ENCODE results near the gene PPP1R36. TPM values are rescaled to one million over a fixed set of nuclear protein-coding genes. Genes with fewer than 3 reads are reported as not detected.

Gene PPP1R36
- total RNA-seq, 2 donors from 2014 or later, result not detected

Other genes with a start within 250 kb of the PPP1R36 start
- 100 to 1,000 TPM; 194 to 218 TPM for gene MTHFD1, start 161.6 kb upstream of the PPP1R36 start, total RNA-seq
- gene AKAP5, start 84.5 kb upstream of the PPP1R36 start, total RNA-seq, result 1 to 10 TPM; 1.4 to 1.8 TPM
- gene ZBTB25, start 46.1 kb upstream of the PPP1R36 start, total RNA-seq, result 10 to 100 TPM; 38.1 to 50.7 TPM
- gene ZBTB1, start 45.2 kb upstream of the PPP1R36 start, total RNA-seq, result 10 to 100 TPM; 49.6 to 69.7 TPM
- 1 to 10 TPM; 4.1 to 8.2 TPM for gene HSPA2, start 9.2 kb upstream of the PPP1R36 start, total RNA-seq
- 1 to 10 TPM in 1 of 2 donors, under 1 TPM in 1; 0.66 to 1.1 TPM for gene PLEKHG3, start 154.5 kb downstream of the PPP1R36 start, total RNA-seq